ENCODE measurements around the gene ACAA1. TPM values are rescaled to one million over a fixed set of nuclear protein-coding genes. Genes with fewer than 3 reads are reported as not detected.

The ACAA1 gene
- total RNA-seq, 1 experiment from 2014 or later, result 49.0 TPM

DNA sequence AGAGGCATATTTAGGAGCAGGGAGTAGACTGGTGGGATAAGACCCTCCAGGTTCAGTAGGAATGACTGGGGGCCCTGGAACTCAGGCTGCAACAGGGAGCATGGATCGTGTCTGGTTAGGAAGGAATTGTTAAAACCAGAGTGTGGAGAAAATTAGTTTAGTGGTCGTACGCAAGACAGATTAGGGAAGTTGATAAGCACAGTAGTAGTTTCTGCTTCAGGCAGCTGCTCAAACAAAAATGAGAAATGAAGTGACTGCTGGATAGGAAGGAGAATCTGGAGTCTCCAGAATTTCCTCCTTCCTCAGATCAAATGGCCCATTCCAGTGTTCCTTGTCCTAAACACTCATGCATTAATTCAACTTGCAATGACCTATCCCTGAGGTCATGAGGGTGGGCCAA is 12.8 kb upstream of the ACAA1 start:
- TF ChIP-seq CBX3 (IDR thresholded peaks at IDR 0.05; ENCODE audit: low read depth) (no peak), EZH2 (IDR thresholded peaks at IDR 0.05) (no peak), EZH2phosphoT487 (IDR thresholded peaks at IDR 0.05; ENCODE audit: borderline replicate concordance) (no peak), JUND (IDR thresholded peaks at IDR 0.05) (no peak), POLR2A (IDR thresholded peaks at IDR 0.05; ENCODE audit: borderline replicate concordance, extremely low read depth, insufficient read depth, insufficient read length) (no peak), ELF1 (IDR thresholded peaks at IDR 0.05; ENCODE audit: borderline replicate concordance, low read depth) (no peak), SIN3A (IDR thresholded peaks at IDR 0.05; ENCODE audit: low read depth) (no peak), SRF (IDR thresholded peaks at IDR 0.05; ENCODE audit: low read depth) (no peak), TCF7L2 (IDR thresholded peaks at IDR 0.05; ENCODE audit: borderline replicate concordance, extremely low read depth, insufficient read depth, insufficient read length) (no peak), CEBPB (IDR thresholded peaks at IDR 0.05; ENCODE audit: low read depth) (no peak), EGR1 (IDR thresholded peaks at IDR 0.05; ENCODE audit: low read depth) (no peak), FOSL1 (IDR thresholded peaks at IDR 0.05; ENCODE audit: low read depth) (no peak), ZNF274 (IDR thresholded peaks at IDR 0.05; ENCODE audit: low read depth, low read length) (no peak)
- TF ChIP-seq, protein P1, sequence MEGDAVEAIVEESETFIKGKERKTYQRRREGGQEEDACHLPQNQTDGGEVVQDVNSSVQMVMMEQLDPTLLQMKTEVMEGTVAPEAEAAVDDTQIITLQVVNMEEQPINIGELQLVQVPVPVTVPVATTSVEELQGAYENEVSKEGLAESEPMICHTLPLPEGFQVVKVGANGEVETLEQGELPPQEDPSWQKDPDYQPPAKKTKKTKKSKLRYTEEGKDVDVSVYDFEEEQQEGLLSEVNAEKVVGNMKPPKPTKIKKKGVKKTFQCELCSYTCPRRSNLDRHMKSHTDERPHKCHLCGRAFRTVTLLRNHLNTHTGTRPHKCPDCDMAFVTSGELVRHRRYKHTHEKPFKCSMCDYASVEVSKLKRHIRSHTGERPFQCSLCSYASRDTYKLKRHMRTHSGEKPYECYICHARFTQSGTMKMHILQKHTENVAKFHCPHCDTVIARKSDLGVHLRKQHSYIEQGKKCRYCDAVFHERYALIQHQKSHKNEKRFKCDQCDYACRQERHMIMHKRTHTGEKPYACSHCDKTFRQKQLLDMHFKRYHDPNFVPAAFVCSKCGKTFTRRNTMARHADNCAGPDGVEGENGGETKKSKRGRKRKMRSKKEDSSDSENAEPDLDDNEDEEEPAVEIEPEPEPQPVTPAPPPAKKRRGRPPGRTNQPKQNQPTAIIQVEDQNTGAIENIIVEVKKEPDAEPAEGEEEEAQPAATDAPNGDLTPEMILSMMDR (IDR thresholded peaks at IDR 0.05 in 2 of 3, conservative IDR thresholded peaks at IDR 0.05 in 1 of 3; ENCODE audit: borderline replicate concordance in 1 of 3, insufficient read depth in 1 of 3, low read depth in 2 of 3, low read length in 2 of 3), result no peak
- TF ChIP-seq, protein P2, sequence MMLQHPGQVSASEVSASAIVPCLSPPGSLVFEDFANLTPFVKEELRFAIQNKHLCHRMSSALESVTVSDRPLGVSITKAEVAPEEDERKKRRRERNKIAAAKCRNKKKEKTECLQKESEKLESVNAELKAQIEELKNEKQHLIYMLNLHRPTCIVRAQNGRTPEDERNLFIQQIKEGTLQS (IDR thresholded peaks at IDR 0.05), result no peak
- TF ChIP-seq, protein P3, sequence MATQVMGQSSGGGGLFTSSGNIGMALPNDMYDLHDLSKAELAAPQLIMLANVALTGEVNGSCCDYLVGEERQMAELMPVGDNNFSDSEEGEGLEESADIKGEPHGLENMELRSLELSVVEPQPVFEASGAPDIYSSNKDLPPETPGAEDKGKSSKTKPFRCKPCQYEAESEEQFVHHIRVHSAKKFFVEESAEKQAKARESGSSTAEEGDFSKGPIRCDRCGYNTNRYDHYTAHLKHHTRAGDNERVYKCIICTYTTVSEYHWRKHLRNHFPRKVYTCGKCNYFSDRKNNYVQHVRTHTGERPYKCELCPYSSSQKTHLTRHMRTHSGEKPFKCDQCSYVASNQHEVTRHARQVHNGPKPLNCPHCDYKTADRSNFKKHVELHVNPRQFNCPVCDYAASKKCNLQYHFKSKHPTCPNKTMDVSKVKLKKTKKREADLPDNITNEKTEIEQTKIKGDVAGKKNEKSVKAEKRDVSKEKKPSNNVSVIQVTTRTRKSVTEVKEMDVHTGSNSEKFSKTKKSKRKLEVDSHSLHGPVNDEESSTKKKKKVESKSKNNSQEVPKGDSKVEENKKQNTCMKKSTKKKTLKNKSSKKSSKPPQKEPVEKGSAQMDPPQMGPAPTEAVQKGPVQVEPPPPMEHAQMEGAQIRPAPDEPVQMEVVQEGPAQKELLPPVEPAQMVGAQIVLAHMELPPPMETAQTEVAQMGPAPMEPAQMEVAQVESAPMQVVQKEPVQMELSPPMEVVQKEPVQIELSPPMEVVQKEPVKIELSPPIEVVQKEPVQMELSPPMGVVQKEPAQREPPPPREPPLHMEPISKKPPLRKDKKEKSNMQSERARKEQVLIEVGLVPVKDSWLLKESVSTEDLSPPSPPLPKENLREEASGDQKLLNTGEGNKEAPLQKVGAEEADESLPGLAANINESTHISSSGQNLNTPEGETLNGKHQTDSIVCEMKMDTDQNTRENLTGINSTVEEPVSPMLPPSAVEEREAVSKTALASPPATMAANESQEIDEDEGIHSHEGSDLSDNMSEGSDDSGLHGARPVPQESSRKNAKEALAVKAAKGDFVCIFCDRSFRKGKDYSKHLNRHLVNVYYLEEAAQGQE (IDR thresholded peaks at IDR 0.05; ENCODE audit: low read depth), result no peak
- TF ChIP-seq, protein P4, sequence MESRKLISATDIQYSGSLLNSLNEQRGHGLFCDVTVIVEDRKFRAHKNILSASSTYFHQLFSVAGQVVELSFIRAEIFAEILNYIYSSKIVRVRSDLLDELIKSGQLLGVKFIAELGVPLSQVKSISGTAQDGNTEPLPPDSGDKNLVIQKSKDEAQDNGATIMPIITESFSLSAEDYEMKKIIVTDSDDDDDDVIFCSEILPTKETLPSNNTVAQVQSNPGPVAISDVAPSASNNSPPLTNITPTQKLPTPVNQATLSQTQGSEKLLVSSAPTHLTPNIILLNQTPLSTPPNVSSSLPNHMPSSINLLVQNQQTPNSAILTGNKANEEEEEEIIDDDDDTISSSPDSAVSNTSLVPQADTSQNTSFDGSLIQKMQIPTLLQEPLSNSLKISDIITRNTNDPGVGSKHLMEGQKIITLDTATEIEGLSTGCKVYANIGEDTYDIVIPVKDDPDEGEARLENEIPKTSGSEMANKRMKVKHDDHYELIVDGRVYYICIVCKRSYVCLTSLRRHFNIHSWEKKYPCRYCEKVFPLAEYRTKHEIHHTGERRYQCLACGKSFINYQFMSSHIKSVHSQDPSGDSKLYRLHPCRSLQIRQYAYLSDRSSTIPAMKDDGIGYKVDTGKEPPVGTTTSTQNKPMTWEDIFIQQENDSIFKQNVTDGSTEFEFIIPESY (IDR thresholded peaks at IDR 0.05; ENCODE audit: extremely low read depth, insufficient replicate concordance, low read length), result no peak
- H3K27ac ChIP-seq (ENCODE audit: low read depth, low read length), result no peak overlapping the region
- POLR2A ChIA-PET, result no interaction called here
- CTCF ChIA-PET, result no interaction called here
- H3K4me1 ChIP-seq (ENCODE audit: control insufficient read depth in 1 of 2, insufficient read depth in 2 of 2, low read length in 2 of 2), result peaks cover 1 to 21% of the 10 kb centered on the region in 2 experiments; a peak in 2 of 4 replicates
- H3K9me3 ChIP-seq (ENCODE audit: control insufficient read depth in 1 of 2, insufficient read depth in 1 of 2, low read depth in 1 of 2, low read length in 2 of 2), result peaks cover 0 to 9% of the 10 kb centered on the region in 2 experiments; a peak in 1 of 4 replicates
- H3K4me3 ChIP-seq (replicated peaks in 1 of 2; ENCODE audit: low read depth in 1 of 2, low read length in 2 of 2), result no peak overlapping the region
- intact Hi-C loops (cut with micrococcal nuclease), result no loop called here
- no peak overlapping the region for H3K4me2 ChIP-seq (ENCODE audit: low read length)
- RAD21 ChIA-PET (ENCODE audit: low non-redundant PET in 1 of 2, low total read pairs in 2 of 2, uncharacterized antibody in 2 of 2, unreplicated experiment in 2 of 2), result no interaction called here
- H3K36me3 ChIP-seq (ENCODE audit: control insufficient read depth in 1 of 2, insufficient read depth in 2 of 2, low read length in 2 of 2), result no peaks in the 10 kb centered on the region
- no peak overlapping the region for H3K9ac ChIP-seq (ENCODE audit: low read length)
- BruUV-seq (replicated peaks), result no TSS peak
- no peaks in the 10 kb centered on the region for H3K27me3 ChIP-seq (ENCODE audit: insufficient read depth, low read length)
- DNase-seq (ENCODE audit: low read depth, low spot score), result no peak
- no peak for ATAC-seq
- H3K9me2 ChIP-seq (ENCODE audit: insufficient read depth), result no peaks in the 10 kb centered on the region
- no peak overlapping the region for H2AFZ ChIP-seq (ENCODE audit: low read depth, low read length, poor library complexity, severe bottlenecking)
- H3K79me2 ChIP-seq (ENCODE audit: insufficient read depth, low read length), result no peaks in the 10 kb centered on the region
- H4K20me1 ChIP-seq (ENCODE audit: insufficient read depth), result no peaks in the 10 kb centered on the region
